22Rv1 (cell line): ENCODE results near the gene GDPD5.

Experiments
- ZFX ChIP-seq: fragments of 450-650 bp; IDR thresholded peaks from 2 replicates; pipeline ENCODE4 v1.6.1; 2017; ENCODE audit warnings: antibody characterized with exemption, borderline replicate concordance
- TF ChIP-seq, protein P1 (sequence below): fragments of 450-650 bp; IDR thresholded peaks from 2 replicates; pipeline ENCODE4 v1.5.1; 2017; ENCODE audit warnings: mild to moderate bottlenecking

DNA sequence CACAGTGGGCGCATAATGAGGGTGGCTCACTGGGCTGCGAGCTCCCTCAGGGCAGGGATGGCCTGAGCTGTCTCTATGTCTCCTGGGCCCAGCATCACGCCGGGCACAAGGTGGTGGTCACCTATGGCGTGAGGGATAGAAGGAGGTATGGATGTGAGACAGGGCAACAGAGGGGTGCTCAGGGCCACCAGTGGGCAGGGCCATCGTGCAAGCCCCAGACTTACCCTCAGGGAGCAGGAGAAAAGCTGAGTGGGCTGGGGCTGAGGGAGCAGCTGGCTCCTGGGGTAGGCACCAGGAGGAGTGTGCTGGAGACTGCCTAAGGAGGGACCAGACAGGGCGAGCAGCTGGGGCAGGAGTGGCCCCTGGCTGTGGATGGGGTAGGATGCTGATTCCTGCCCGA is 58.4 kb downstream of the GDPD5 start:
- TF ChIP-seq, protein P1, sequence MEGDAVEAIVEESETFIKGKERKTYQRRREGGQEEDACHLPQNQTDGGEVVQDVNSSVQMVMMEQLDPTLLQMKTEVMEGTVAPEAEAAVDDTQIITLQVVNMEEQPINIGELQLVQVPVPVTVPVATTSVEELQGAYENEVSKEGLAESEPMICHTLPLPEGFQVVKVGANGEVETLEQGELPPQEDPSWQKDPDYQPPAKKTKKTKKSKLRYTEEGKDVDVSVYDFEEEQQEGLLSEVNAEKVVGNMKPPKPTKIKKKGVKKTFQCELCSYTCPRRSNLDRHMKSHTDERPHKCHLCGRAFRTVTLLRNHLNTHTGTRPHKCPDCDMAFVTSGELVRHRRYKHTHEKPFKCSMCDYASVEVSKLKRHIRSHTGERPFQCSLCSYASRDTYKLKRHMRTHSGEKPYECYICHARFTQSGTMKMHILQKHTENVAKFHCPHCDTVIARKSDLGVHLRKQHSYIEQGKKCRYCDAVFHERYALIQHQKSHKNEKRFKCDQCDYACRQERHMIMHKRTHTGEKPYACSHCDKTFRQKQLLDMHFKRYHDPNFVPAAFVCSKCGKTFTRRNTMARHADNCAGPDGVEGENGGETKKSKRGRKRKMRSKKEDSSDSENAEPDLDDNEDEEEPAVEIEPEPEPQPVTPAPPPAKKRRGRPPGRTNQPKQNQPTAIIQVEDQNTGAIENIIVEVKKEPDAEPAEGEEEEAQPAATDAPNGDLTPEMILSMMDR: no peak
- no peak for TF ChIP-seq ZFX
